ENCODE data around the gene HK2.

HK2 gene

GRCh38 chr2:74942263-74942662 lies 108.3 kb downstream of the HK2 start:
- no peak for DNase-seq

Measured in CD4-positive, alpha-beta T cell treated with Interleukin-6 for 4 hours (primary cell).